ENCODE data around the gene DMXL1.
"Not testable (repeated sequence)": the region's sequence is repeated elsewhere in the genome, so short reads cannot be mapped to it uniquely, and the experiment has no call there.

The DMXL1 gene

GRCh38 chr5:119238265-119239118, 167.6 kb downstream of the DMXL1 start:
- Histone ChIP-seq H3K27ac (ENCODE audit: low read length) (no peak overlapping the region), H3K36me3 (replicated peaks; ENCODE audit: low read depth, low read length) (peaks cover 3% of the 10 kb centered on the region), H2AFZ (ENCODE audit: low read depth, low read length) (no peak overlapping the region), H3K4me1 (ENCODE audit: low read length) (no peaks in the 10 kb centered on the region), H4K20me1 (ENCODE audit: insufficient read depth, low read length) (no peaks in the 10 kb centered on the region), H3K4me3 (ENCODE audit: low read length) (no peak overlapping the region), H3K9ac (ENCODE audit: low read length) (no peak overlapping the region), H3K27me3 (ENCODE audit: low read depth, low read length) (no peaks in the 10 kb centered on the region), H3K79me2 (ENCODE audit: low read length) (no peaks in the 10 kb centered on the region), H3K9me3 (ENCODE audit: insufficient read depth, low read length) (no peaks in the 10 kb centered on the region), H3K4me2 (ENCODE audit: low read length) (no peak overlapping the region)
- no peak for TF ChIP-seq CTCF (IDR thresholded peaks at IDR 0.05; ENCODE audit: low read depth, low read length)
- no peak for TF ChIP-seq EZH2phosphoT487 (IDR thresholded peaks at IDR 0.05; ENCODE audit: low read depth)

- no peaks in the 10 kb centered on the region for H3K79me2 ChIP-seq (ENCODE audit: low read length)
- no peaks in the 10 kb centered on the region for H4K20me1 ChIP-seq (ENCODE audit: insufficient read depth, low read length)
- peaks cover 3% of the 10 kb centered on the region for H3K36me3 ChIP-seq (replicated peaks; ENCODE audit: low read depth, low read length)
- H3K9me3 ChIP-seq (ENCODE audit: insufficient read depth, low read length), result no peaks in the 10 kb centered on the region
- H3K4me1 ChIP-seq (ENCODE audit: low read length), result no peaks in the 10 kb centered on the region
- no peak overlapping the region for H3K9ac ChIP-seq (ENCODE audit: low read length)
- H3K27me3 ChIP-seq (ENCODE audit: low read depth, low read length), result no peaks in the 10 kb centered on the region
- H3K27ac ChIP-seq (ENCODE audit: low read length), result no peak overlapping the region
- no peak for TF ChIP-seq EZH2phosphoT487 (IDR thresholded peaks at IDR 0.05; ENCODE audit: low read depth)
- TF ChIP-seq CTCF (IDR thresholded peaks at IDR 0.05; ENCODE audit: low read depth, low read length), result no peak
- no peak overlapping the region for H3K4me3 ChIP-seq (ENCODE audit: low read length)
- H2AFZ ChIP-seq (ENCODE audit: low read depth, low read length), result no peak overlapping the region
- no peak overlapping the region for H3K4me2 ChIP-seq (ENCODE audit: low read length)
Measured at GRCh38 chr5:119239119-119239417, 168.2 kb downstream of the DMXL1 start.

DNA sequence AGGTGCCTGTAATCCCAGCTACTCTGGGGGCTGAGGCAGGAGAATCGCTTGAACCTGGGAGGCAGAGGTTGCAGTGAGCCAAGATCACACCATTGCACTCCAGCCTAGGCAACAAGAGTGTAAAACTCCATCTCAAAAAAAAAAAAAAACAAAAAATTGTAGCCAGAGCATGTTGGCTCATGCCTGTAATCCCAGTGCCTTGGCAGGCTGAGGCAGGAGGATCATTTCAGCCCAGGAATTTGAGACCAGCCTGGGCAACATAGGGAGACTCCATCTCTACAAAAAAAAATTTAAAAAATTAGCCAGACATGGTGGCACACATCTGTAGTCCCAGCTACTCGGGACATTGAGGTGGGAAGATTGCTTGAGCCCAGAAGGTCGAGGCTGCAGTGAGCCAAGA, 168.9 kb downstream of the DMXL1 start:
- not testable (repeated sequence) for H3K27ac ChIP-seq (ENCODE audit: low read length); H2AFZ ChIP-seq (ENCODE audit: low read depth, low read length); H3K4me2 ChIP-seq (ENCODE audit: low read length); H3K79me2 ChIP-seq (ENCODE audit: low read length); H3K36me3 ChIP-seq (replicated peaks; ENCODE audit: low read depth, low read length); H3K27me3 ChIP-seq (ENCODE audit: low read depth, low read length); H3K4me3 ChIP-seq (ENCODE audit: low read length); H4K20me1 ChIP-seq (ENCODE audit: insufficient read depth, low read length); H3K9me3 ChIP-seq (ENCODE audit: insufficient read depth, low read length); H3K9ac ChIP-seq (ENCODE audit: low read length); H3K4me1 ChIP-seq (ENCODE audit: low read length)

- no peaks in the 10 kb centered on the region for H3K4me1 ChIP-seq (ENCODE audit: low read length)
- H2AFZ ChIP-seq (ENCODE audit: low read depth, low read length), result no peak overlapping the region
- no peaks in the 10 kb centered on the region for H3K27me3 ChIP-seq (ENCODE audit: low read depth, low read length)
- no peaks in the 10 kb centered on the region for H3K9me3 ChIP-seq (ENCODE audit: insufficient read depth, low read length)
- no peaks in the 10 kb centered on the region for H4K20me1 ChIP-seq (ENCODE audit: insufficient read depth, low read length)
- no peaks in the 10 kb centered on the region for H3K36me3 ChIP-seq (replicated peaks; ENCODE audit: low read depth, low read length)
- H3K4me2 ChIP-seq (ENCODE audit: low read length), result no peak overlapping the region
- H3K79me2 ChIP-seq (ENCODE audit: low read length), result no peaks in the 10 kb centered on the region
- H3K9ac ChIP-seq (ENCODE audit: low read length), result no peak overlapping the region
- no peak overlapping the region for H3K4me3 ChIP-seq (ENCODE audit: low read length)
- no peak overlapping the region for H3K27ac ChIP-seq (ENCODE audit: low read length)
- TF ChIP-seq EZH2phosphoT487 (IDR thresholded peaks at IDR 0.05; ENCODE audit: low read depth), result no peak
- no peak for TF ChIP-seq CTCF (IDR thresholded peaks at IDR 0.05; ENCODE audit: low read depth, low read length)
Measured at GRCh38 chr5:119243888-119244287, 173.0 kb downstream of the DMXL1 start.

Measured in OCI-LY3 (cell line).